22Rv1 (cell line): Measurements from ENCODE around the gene NKX6-1.

Source experiments
- CTCF ChIP-seq: fragments of 450-650 bp; IDR thresholded peaks from 2 replicates; pipeline ENCODE4 v1.5.1; 2017; ENCODE audit warnings: mild to moderate bottlenecking
- ZFX ChIP-seq: fragments of 450-650 bp; IDR thresholded peaks from 2 replicates; pipeline ENCODE4 v1.6.1; 2017; ENCODE audit warnings: antibody characterized with exemption, borderline replicate concordance

GRCh38 chr4:84442778-84443177 lies 56.3 kb downstream of the NKX6-1 start:
- TF ChIP-seq CTCF (no peak), ZFX (no peak)
